Measurements from ENCODE around the gene MMP24OS. TPM values are rescaled to one million over a fixed set of nuclear protein-coding genes. Genes with fewer than 3 reads are reported as not detected.

MMP24OS gene
- total RNA-seq, 1 experiment from 2014 or later: 42.3 TPM

DNA sequence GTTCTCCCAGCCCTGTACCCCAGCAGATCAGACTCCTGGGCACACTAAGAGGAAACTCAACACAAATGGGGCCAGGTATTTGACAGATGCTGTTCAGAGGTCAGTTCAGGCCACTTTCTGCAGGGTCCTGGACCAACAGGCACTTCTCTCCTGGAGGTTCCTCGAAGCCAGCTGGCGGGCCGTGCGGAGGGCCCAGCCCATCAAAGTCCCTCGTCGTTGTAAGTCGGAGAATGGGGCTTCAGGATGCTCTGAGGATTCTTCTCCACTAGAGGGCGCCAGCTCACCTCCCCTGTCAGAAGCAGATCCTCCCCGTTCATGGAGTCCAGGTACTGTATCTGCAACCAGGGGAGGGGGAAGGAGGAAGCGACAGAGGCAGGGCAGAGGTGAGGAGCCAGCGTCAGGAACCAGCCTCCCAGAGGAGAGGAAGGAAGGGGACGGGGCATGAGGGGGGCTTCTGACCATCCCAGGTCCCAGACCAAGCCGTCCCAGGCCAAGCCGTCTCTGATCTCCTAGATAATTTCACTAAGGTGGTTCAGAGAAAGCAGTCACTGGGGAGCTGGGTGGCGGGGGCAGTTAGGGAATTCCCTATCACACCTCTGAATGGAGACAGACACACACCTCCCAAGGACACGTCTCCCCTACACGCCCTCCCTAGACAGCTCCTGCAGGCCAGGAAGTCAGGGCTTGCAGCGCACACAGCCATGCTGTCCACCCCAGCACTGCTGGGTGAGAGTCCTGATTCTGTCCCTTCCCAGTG lies 26.0 kb upstream of the MMP24OS start:
- H3K4me3 ChIP-seq (ENCODE audit: low read depth, low read length): no peak overlapping the region
- Mint-ChIP-seq H3K36me3 (ENCODE audit: insufficient read depth, unreplicated experiment) (peaks cover 27% of the 10 kb centered on the region), H3K4me1 (ENCODE audit: low read depth, unreplicated experiment) (peaks cover 41% of the 10 kb centered on the region), H3K27me3 (ENCODE audit: insufficient read depth, unreplicated experiment) (no peaks in the 10 kb centered on the region), H3K9me3 (ENCODE audit: unreplicated experiment) (no peaks in the 10 kb centered on the region), H3K27ac (ENCODE audit: unreplicated experiment) (peak overlapping the region; percentile 54), H3K4me3 (ENCODE audit: unreplicated experiment) (peak overlapping the region; percentile 28)
- ChIA-PET CTCF (interaction anchor here (0.6 to 8.3 kb wide), 22 partner anchors 10 to 441 kb away, joined by 3 to 167 read pairs (median 5); partner anchors contain the start of genes CEP250, EIF6, GDF5 and UQCC1), POLR2A (interaction anchor here (0.6 kb wide), 3 partner anchors 13 to 428 kb away, joined by 3 to 5 read pairs (median 4); partner anchors contain the start of gene ACSS2)
- no TSS peak for BruUV-seq (replicated peaks)
- H3K9me3 ChIP-seq: no peaks in the 10 kb centered on the region
- H3K36me3 ChIP-seq (ENCODE audit: control insufficient read depth, insufficient read depth, low read length): peaks cover 3% of the 10 kb centered on the region; the same call in 1 of the 2 replicates
- intact Hi-C loops (cut with micrococcal nuclease; ENCODE audit: unreplicated experiment): loop anchor here (1.0 kb wide), 4 partner anchors 20 to 143 kb away; partner anchors contain the start of gene EIF6
- peak; percentile 97 for DNase-seq
- H3K27me3 ChIP-seq (replicated peaks; ENCODE audit: control insufficient read depth, insufficient read depth, low read length): no peaks in the 10 kb centered on the region
- TF ChIP-seq, protein P1, sequence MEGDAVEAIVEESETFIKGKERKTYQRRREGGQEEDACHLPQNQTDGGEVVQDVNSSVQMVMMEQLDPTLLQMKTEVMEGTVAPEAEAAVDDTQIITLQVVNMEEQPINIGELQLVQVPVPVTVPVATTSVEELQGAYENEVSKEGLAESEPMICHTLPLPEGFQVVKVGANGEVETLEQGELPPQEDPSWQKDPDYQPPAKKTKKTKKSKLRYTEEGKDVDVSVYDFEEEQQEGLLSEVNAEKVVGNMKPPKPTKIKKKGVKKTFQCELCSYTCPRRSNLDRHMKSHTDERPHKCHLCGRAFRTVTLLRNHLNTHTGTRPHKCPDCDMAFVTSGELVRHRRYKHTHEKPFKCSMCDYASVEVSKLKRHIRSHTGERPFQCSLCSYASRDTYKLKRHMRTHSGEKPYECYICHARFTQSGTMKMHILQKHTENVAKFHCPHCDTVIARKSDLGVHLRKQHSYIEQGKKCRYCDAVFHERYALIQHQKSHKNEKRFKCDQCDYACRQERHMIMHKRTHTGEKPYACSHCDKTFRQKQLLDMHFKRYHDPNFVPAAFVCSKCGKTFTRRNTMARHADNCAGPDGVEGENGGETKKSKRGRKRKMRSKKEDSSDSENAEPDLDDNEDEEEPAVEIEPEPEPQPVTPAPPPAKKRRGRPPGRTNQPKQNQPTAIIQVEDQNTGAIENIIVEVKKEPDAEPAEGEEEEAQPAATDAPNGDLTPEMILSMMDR (IDR thresholded peaks at IDR 0.05; ENCODE audit: insufficient read depth in 1 of 2, low read depth in 1 of 2, low read length in 1 of 2, severe bottlenecking in 1 of 2, unreplicated experiment in 1 of 2): peak; percentile 99 to 100
- peaks cover 44% of the 10 kb centered on the region for H3K4me1 ChIP-seq

DNA sequence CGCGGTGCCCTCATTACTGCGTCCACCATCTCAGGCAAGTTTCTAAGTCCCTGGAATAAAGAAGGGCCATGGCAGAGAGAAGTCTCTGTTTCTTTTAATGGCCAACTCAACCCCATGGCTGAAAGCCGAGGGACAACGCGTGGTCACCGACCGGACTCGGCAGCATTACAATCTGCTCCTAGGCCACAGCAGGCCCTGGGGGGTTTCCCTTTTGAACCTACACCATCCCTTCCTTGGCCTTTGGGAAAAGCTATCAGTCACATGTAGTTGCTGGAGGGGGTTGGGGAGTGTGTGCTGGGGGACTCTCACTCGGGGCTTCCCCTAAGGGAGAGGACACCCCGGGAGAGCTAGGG lies 25.4 kb upstream of the MMP24OS start:
- H3K27me3 Mint-ChIP-seq (ENCODE audit: insufficient read depth, unreplicated experiment): no peaks in the 10 kb centered on the region
- peaks cover 41% of the 10 kb centered on the region for H3K4me1 Mint-ChIP-seq (ENCODE audit: low read depth, unreplicated experiment)
- peaks cover 44% of the 10 kb centered on the region for H3K4me1 ChIP-seq
- H3K4me3 ChIP-seq (ENCODE audit: low read depth, low read length): no peak overlapping the region
- peaks cover 27% of the 10 kb centered on the region for H3K36me3 Mint-ChIP-seq (ENCODE audit: insufficient read depth, unreplicated experiment)
- intact Hi-C loops (cut with micrococcal nuclease; ENCODE audit: unreplicated experiment): no loop called here
- H3K9me3 Mint-ChIP-seq (ENCODE audit: unreplicated experiment): no peaks in the 10 kb centered on the region
- peaks cover 3% of the 10 kb centered on the region; the same call in 1 of the 2 replicates for H3K36me3 ChIP-seq (ENCODE audit: control insufficient read depth, insufficient read depth, low read length)
- POLR2A ChIA-PET: no interaction called here
- CTCF ChIA-PET: interaction anchor here (0.6 to 8.3 kb wide), 17 partner anchors 9 to 441 kb away, joined by 3 to 167 read pairs (median 12); partner anchors contain the start of genes CEP250, EIF6, GDF5 and UQCC1
- H3K27ac Mint-ChIP-seq (ENCODE audit: unreplicated experiment): no peak overlapping the region
- TF ChIP-seq, protein P1 (IDR thresholded peaks at IDR 0.05; ENCODE audit: insufficient read depth in 1 of 2, low read depth in 1 of 2, low read length in 1 of 2, severe bottlenecking in 1 of 2, unreplicated experiment in 1 of 2): no peak
- H3K27me3 ChIP-seq (replicated peaks; ENCODE audit: control insufficient read depth, insufficient read depth, low read length): no peaks in the 10 kb centered on the region
- BruUV-seq (replicated peaks): no TSS peak
- no peak overlapping the region for H3K4me3 Mint-ChIP-seq (ENCODE audit: unreplicated experiment)
- no peaks in the 10 kb centered on the region for H3K9me3 ChIP-seq
- DNase-seq: no peak

DNA sequence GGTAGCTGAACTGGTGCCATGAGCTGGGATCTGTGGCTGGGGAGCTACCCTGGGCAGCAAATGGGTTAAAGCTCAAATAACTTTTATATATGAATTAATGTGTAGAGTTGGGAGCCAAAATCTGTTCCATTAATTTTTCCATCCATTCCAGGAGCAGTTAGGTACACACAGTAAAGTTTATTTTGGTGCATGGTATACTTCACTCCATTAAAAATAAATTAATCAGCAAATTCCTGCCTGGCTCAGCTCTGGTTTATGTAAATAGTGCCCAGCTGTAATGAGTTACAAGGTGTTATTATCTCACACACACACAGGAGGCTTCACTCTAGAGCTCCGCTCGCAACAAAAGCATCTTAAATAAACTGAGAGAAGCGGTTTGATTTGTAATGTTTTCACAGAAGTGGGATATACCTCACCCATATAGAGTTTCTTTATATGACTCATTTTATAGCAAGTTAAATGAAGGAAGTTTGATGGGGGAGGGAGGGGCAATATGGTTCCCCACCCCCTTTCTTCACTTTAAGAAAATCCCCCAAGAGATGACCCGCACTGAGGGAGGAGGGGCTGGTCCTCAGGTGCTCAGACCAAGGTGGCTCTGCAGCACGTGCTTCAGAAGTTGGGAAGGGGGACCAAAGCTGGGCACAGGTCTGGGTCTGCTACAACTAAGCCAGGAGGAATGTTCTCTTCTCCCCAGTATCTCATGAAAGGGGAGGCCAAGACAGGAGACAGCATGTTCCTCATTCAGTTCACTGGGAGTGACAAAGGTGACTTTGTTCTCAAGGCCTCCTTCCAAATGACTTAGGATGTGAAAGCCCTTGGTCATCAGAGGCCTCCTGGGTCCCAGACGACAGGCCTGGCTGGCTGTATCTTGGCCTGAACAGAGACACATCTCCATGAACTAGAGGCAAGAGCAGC lies 24.8 kb upstream of the MMP24OS start:
- Histone ChIP-seq H3K27me3 (replicated peaks; ENCODE audit: control insufficient read depth, insufficient read depth, low read length) (no peaks in the 10 kb centered on the region), H3K4me3 (ENCODE audit: low read depth, low read length) (no peak overlapping the region), H3K9me3 (no peaks in the 10 kb centered on the region), H3K36me3 (ENCODE audit: control insufficient read depth, insufficient read depth, low read length) (peaks cover 3% of the 10 kb centered on the region; the same call in 1 of the 2 replicates), H3K4me1 (peaks cover 43% of the 10 kb centered on the region)
- Mint-ChIP-seq H3K4me1 (ENCODE audit: low read depth, unreplicated experiment) (peaks cover 41% of the 10 kb centered on the region), H3K27me3 (ENCODE audit: insufficient read depth, unreplicated experiment) (no peaks in the 10 kb centered on the region), H3K27ac (ENCODE audit: unreplicated experiment) (no peak overlapping the region), H3K9me3 (ENCODE audit: unreplicated experiment) (no peaks in the 10 kb centered on the region), H3K36me3 (ENCODE audit: insufficient read depth, unreplicated experiment) (peaks cover 27% of the 10 kb centered on the region), H3K4me3 (ENCODE audit: unreplicated experiment) (no peak overlapping the region)
- BruUV-seq (replicated peaks): TSS peak; percentile 8
- no peak for DNase-seq
- ChIA-PET CTCF (interaction anchor here (0.8 to 8.3 kb wide), 12 partner anchors 15 to 158 kb away, joined by 3 to 167 read pairs (median 16); partner anchors contain the start of genes CEP250 and EIF6), POLR2A (interaction anchor here (0.7 kb wide), 1 partner anchor 24 kb away, joined by 3 read pairs; no protein-coding TSS in a partner anchor)
- TF ChIP-seq, protein P1 (IDR thresholded peaks at IDR 0.05; ENCODE audit: insufficient read depth in 1 of 2, low read depth in 1 of 2, low read length in 1 of 2, severe bottlenecking in 1 of 2, unreplicated experiment in 1 of 2): no peak
- intact Hi-C loops (cut with micrococcal nuclease; ENCODE audit: unreplicated experiment): no loop called here
